GM12878 (cell line): Measurements from ENCODE around the gene PIWIL1. TPM values are rescaled to one million over a fixed set of nuclear protein-coding genes. Genes with fewer than 3 reads are reported as not detected.

Experiments
- ATAC-seq: fragments of 200-7000 bp; cut with Tn5 transposase; 3 replicates; pipeline ENCODE4 v1.9.1; 2020; ENCODE audit warnings: mild to moderate bottlenecking, moderate library complexity
- BruUV-seq: library from RNA; stranded (reverse); fragments of 400-500 nt; replicated peaks from 2 replicates; lab custom pipeline; 2021; lab: Mats Ljungman, UMichigan
- CTCF ChIA-PET: fragments of 300-600 bp; sonication (Branson Sonifier 250); formaldehyde crosslinking; extraction: SDS; loops from one replicate; lab custom pipeline; 2021; ENCODE audit warnings: inconsistent platforms; lab: Yijun Ruan, JAX
- POLR2A ChIA-PET: fragments of 350-600 bp; formaldehyde crosslinking; extraction: SDS; loops from one replicate; lab custom pipeline; 2021; ENCODE audit warnings: inconsistent platforms; lab: Charles Lee
- RAD21 ChIA-PET: fragments of 300-600 bp; sonication (Branson Sonifier 250); formaldehyde crosslinking; loops from one replicate; lab custom pipeline; 2023; ENCODE audit warnings: antibody characterized with exemption; ENCODE audit not compliant: unreplicated experiment; lab: Charles Lee
- SMC1A ChIA-PET: fragments of 300-600 bp; sonication (Branson Sonifier 250); formaldehyde crosslinking; loops from one replicate; lab custom pipeline; 2023; ENCODE audit not compliant: unreplicated experiment, uncharacterized antibody; lab: Charles Lee
- DNase-seq: peaks from one replicate; pipeline ENCODE4 v3.0.0-alpha.2; 2011; ENCODE audit warnings: low read depth, low spot score
- FAIRE-seq: peaks from 3 replicates; lab custom pipeline; 2011; peaks lifted over from hg19 to GRCh38; lab: Jason Lieb, UNC
- H2AFZ ChIP-seq: 2 replicates; pipeline ENCODE4 v1.6.0; 2011; ENCODE audit warnings: low read depth, low read length, control low read depth; ENCODE audit not compliant: control insufficient read depth
- H3K27ac ChIP-seq: 2 replicates; pipeline ENCODE4 v1.5.1; 2011; ENCODE audit warnings: control low read depth; ENCODE audit not compliant: control insufficient read depth, insufficient read depth
- H3K27me3 ChIP-seq, 2 experiments: replicated peaks in 1 of 2; 2 replicates each; pipeline versions ENCODE4 v1.6.0 to v1.6.1; 2011; ENCODE audit warnings: low read length in 1 of 2; ENCODE audit not compliant: control insufficient read depth in 2 of 2, insufficient read depth in 2 of 2
- H3K36me3 ChIP-seq, 2 experiments: 2 replicates each; pipeline ENCODE4 v1.5.1; 2011; ENCODE audit warnings: low read length in 1 of 2; ENCODE audit not compliant: control insufficient read depth in 2 of 2, insufficient read depth in 2 of 2
- H3K4me1 ChIP-seq: 2 replicates; pipeline ENCODE4 v1.6.1; 2011; ENCODE audit warnings: mild to moderate bottlenecking, low read length, moderate library complexity, mixed read lengths; ENCODE audit not compliant: control insufficient read depth, insufficient read depth
- H3K4me2 ChIP-seq: 2 replicates; pipeline ENCODE4 v1.6.0; 2011; ENCODE audit warnings: control low read depth; ENCODE audit not compliant: control insufficient read depth, insufficient read depth
- H3K4me3 ChIP-seq: fragments of 200-600 bp; sonication (generic); 2 replicates; pipeline ENCODE4 v1.5.1; 2016
- H3K79me2 ChIP-seq: 2 replicates; pipeline ENCODE4 v1.6.0; 2011; ENCODE audit warnings: low read length; ENCODE audit not compliant: control insufficient read depth, insufficient read depth
- H3K9ac ChIP-seq: 2 replicates; pipeline ENCODE4 v1.8.0; 2011; ENCODE audit warnings: low read length, control low read depth, mixed read lengths; ENCODE audit not compliant: control insufficient read depth, insufficient read depth
- H3K9me3 ChIP-seq: replicated peaks from 3 replicates; pipeline ENCODE4 v1.5.1; 2011; ENCODE audit warnings: mild to moderate bottlenecking, low read length; ENCODE audit not compliant: control insufficient read depth, insufficient read depth
- H4K20me1 ChIP-seq: 2 replicates; pipeline ENCODE4 v1.6.0; 2011; ENCODE audit not compliant: control insufficient read depth, insufficient read depth
- WGBS: methylation state at CpG from one replicate; pipeline ENCODE4 v1.1.6; 2016; ENCODE audit warnings: low lambda C conversion rate; ENCODE audit not compliant: insufficient replicate concordance, insufficient coverage; ENCODE audit errors: missing lambda C conversion rate; 5-methylcytosine and 5-hydroxymethylcytosine counted together
- in situ Hi-C: fragments of 300-500 bp; cut with MboI; formaldehyde crosslinking; loops from 9 replicates; pipeline ENCODE4 v1.14.3; 2018; ENCODE audit warnings: mixed read lengths
- intact Hi-C: fragments of 100-400 bp; cut with micrococcal nuclease; formaldehyde crosslinking; loops from one replicate; pipeline ENCODE4 v1.14.2; 2022; ENCODE audit not compliant: unreplicated experiment
- polyA plus RNA-seq, 11 experiments: library from polyadenylated mRNA; depleted of rRNA in 4 of 11; unstranded in 6 of 11; stranded (reverse) in 5 of 11; fragments of >200 nt; fragmentation: Nextera tagmentation in 4 of 11; fragmentation: Illumina TruSeq in 1 of 11; extraction: Ambion mirVana in 4 of 11; extraction: Trizol in 1 of 11; gene quantifications; 1 replicate in 1 of 11; 2 replicates in 10 of 11; pipeline versions ENCODE4 v1.2.1 to v1.2.3, GENCODE V29; 2011 to 2016; ENCODE audit warnings: inconsistent platforms in 2 of 11, missing spikeins in 2 of 11, low read depth in 1 of 11
- total RNA-seq, 4 experiments: library from RNA; depleted of rRNA in 3 of 4; stranded (reverse); fragments of >200 nt in 3 of 4; fragmentation: Illumina TruSeq in 1 of 4; extraction: Trizol in 1 of 4; gene quantifications; 2 replicates each; pipeline versions ENCODE4 v1.2.1 to v1.2.3, GENCODE V29; 2013 to 2021
- TF ChIP-seq, protein P1 (sequence below): fragments of 450-650 bp; IDR thresholded peaks from 2 replicates; pipeline ENCODE4 v1.6.1; 2017; ENCODE audit warnings: mild to moderate bottlenecking, moderate library complexity
- TF ChIP-seq, protein P2 (sequence below), 3 experiments: IDR thresholded peaks in 2 of 3; conservative IDR thresholded peaks in 1 of 3; 2 replicates each; pipeline ENCODE4 v1.5.1; 2011; ENCODE audit warnings: low read depth in 3 of 3, low read length in 3 of 3, mild to moderate bottlenecking in 3 of 3, control low read depth in 2 of 3, moderate library complexity in 2 of 3, inconsistent platforms in 1 of 3, mixed read lengths in 1 of 3; ENCODE audit not compliant: control insufficient read depth in 2 of 3, insufficient read depth in 1 of 3; ENCODE audit errors: extremely low read depth in 1 of 3

Gene PIWIL1
- total and polyA plus RNA-seq, 10 of the 15 experiments (the other 5 are each of a cell fraction or from before 2014, with no cell fraction given): not detected

DNA sequence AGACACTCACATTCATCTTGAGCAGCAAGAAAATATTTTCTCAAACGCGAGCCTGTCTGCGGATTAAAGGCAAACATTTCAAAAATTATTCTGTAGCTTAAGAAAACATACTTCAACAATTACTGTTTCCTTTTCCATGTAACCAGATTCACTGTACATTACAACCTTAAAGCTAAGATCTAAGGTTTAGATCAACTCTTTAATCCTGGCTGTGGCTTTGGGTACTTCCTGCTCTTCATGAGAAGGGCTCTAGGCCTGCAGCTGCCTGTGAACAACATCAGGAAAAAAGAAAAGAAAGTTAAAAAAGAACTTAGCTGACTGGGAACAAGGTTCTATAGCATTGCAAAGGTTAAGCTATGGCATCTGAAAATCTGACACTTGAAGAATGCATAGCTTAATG, 21.4 kb upstream of the PIWIL1 start:
- ChIA-PET RAD21 (no interaction called here), POLR2A (no interaction called here), SMC1A (interaction anchor here (1.2 kb wide), 1 partner anchor 9 kb away, joined by 4 read pairs; no protein-coding TSS in a partner anchor), CTCF (interaction anchor here (0.6 kb wide), 1 partner anchor 214 kb away, joined by 4 read pairs; no protein-coding TSS in a partner anchor)
- Histone ChIP-seq H3K4me1 (no peaks in the 10 kb centered on the region), H3K36me3 (no peaks in the 10 kb centered on the region), H3K4me2 (no peak overlapping the region), H3K9ac (no peak overlapping the region), H3K9me3 (no peaks in the 10 kb centered on the region), H3K27ac (no peak overlapping the region), H3K79me2 (no peaks in the 10 kb centered on the region), H2AFZ (no peak overlapping the region), H3K4me3 (no peak overlapping the region), H3K27me3 (no peaks in the 10 kb centered on the region), H4K20me1 (no peaks in the 10 kb centered on the region)
- WGBS: 55% methylated on average over 3 of the region's 3 CpGs
- FAIRE-seq (no peak), DNase-seq (no peak), ATAC-seq (no peak)
- intact Hi-C loops (no loop called here), in situ Hi-C loops (no loop called here)
- no TSS peak for BruUV-seq
- TF ChIP-seq, protein P1, sequence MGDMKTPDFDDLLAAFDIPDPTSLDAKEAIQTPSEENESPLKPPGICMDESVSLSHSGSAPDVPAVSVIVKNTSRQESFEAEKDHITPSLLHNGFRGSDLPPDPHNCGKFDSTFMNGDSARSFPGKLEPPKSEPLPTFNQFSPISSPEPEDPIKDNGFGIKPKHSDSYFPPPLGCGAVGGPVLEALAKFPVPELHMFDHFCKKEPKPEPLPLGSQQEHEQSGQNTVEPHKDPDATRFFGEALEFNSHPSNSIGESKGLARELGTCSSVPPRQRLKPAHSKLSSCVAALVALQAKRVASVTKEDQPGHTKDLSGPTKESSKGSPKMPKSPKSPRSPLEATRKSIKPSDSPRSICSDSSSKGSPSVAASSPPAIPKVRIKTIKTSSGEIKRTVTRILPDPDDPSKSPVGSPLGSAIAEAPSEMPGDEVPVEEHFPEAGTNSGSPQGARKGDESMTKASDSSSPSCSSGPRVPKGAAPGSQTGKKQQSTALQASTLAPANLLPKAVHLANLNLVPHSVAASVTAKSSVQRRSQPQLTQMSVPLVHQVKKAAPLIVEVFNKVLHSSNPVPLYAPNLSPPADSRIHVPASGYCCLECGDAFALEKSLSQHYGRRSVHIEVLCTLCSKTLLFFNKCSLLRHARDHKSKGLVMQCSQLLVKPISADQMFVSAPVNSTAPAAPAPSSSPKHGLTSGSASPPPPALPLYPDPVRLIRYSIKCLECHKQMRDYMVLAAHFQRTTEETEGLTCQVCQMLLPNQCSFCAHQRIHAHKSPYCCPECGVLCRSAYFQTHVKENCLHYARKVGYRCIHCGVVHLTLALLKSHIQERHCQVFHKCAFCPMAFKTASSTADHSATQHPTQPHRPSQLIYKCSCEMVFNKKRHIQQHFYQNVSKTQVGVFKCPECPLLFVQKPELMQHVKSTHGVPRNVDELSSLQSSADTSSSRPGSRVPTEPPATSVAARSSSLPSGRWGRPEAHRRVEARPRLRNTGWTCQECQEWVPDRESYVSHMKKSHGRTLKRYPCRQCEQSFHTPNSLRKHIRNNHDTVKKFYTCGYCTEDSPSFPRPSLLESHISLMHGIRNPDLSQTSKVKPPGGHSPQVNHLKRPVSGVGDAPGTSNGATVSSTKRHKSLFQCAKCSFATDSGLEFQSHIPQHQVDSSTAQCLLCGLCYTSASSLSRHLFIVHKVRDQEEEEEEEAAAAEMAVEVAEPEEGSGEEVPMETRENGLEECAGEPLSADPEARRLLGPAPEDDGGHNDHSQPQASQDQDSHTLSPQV: no peak
- TF ChIP-seq, protein P2, sequence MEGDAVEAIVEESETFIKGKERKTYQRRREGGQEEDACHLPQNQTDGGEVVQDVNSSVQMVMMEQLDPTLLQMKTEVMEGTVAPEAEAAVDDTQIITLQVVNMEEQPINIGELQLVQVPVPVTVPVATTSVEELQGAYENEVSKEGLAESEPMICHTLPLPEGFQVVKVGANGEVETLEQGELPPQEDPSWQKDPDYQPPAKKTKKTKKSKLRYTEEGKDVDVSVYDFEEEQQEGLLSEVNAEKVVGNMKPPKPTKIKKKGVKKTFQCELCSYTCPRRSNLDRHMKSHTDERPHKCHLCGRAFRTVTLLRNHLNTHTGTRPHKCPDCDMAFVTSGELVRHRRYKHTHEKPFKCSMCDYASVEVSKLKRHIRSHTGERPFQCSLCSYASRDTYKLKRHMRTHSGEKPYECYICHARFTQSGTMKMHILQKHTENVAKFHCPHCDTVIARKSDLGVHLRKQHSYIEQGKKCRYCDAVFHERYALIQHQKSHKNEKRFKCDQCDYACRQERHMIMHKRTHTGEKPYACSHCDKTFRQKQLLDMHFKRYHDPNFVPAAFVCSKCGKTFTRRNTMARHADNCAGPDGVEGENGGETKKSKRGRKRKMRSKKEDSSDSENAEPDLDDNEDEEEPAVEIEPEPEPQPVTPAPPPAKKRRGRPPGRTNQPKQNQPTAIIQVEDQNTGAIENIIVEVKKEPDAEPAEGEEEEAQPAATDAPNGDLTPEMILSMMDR (IDR thresholded peaks at IDR 0.05 in 2 of 3, conservative IDR thresholded peaks at IDR 0.05 in 1 of 3; ENCODE audit: control insufficient read depth in 2 of 3, extremely low read depth in 1 of 3, insufficient read depth in 1 of 3, low read depth in 3 of 3, low read length in 3 of 3): no peak
